ENCODE results near the gene PAMR1. TPM values are rescaled to one million over a fixed set of nuclear protein-coding genes. Genes with fewer than 3 reads are reported as not detected.

PAMR1 gene
- total and polyA plus RNA-seq, 2 of the 8 experiments (the other 6 are each of a cell fraction or from before 2014, with no cell fraction given) = 3.0 to 6.9 TPM

GRCh38 chr11:35424157-35424940 is 101.1 kb downstream of the PAMR1 start:
- Histone ChIP-seq H4K20me1 (replicated peaks in 1 of 2; ENCODE audit: control insufficient read depth in 1 of 2, insufficient read depth in 2 of 2, low read length in 2 of 2) (peaks cover 0 to 4% of the 10 kb centered on the region in 2 experiments), H4K91ac (replicated peaks; ENCODE audit: insufficient read length, low read length) (no peak overlapping the region), H3K56ac (replicated peaks; ENCODE audit: insufficient read length, low read depth, low read length) (no peak overlapping the region), H3K23ac (ENCODE audit: insufficient read length) (no peak overlapping the region), H3K14ac (ENCODE audit: insufficient read length) (no peak overlapping the region), H3K4me3 (ENCODE audit: extremely low read depth in 1 of 4, insufficient read depth in 2 of 4, low read depth in 3 of 4, low read length in 4 of 4) (no peak overlapping the region), H3K9ac (replicated peaks in 1 of 4; ENCODE audit: extremely low read depth in 1 of 4, low read depth in 3 of 4, low read length in 3 of 4) (no peak overlapping the region), H3K4me2 (ENCODE audit: insufficient read depth in 1 of 2, low read depth in 2 of 2, low read length in 2 of 2) (no peak overlapping the region), H3K27ac (ENCODE audit: low read depth, low read length) (no peak overlapping the region), H4K5ac (ENCODE audit: insufficient read length, low read depth, low read length) (no peak overlapping the region), H3K4me1 (replicated peaks in 1 of 4; ENCODE audit: control insufficient read depth in 3 of 4, insufficient read depth in 4 of 4, low read length in 3 of 4) (peaks cover 0 to 5% (median 4%) of the 10 kb centered on the region in 4 experiments; a peak in 3 of 7 replicates), H3K18ac (ENCODE audit: extremely low read depth, low read length) (no peak overlapping the region), H4K8ac (ENCODE audit: extremely low read depth, insufficient read depth, low read length) (no peak overlapping the region), H2AFZ (ENCODE audit: low read length) (no peak overlapping the region), H3K36me3 (ENCODE audit: control insufficient read depth in 2 of 4, insufficient read depth in 4 of 4, low read length in 3 of 4) (no peaks in the 10 kb centered on the region), H2BK15ac (ENCODE audit: low read length) (no peak overlapping the region), H3K79me2 (ENCODE audit: control insufficient read depth in 1 of 2, insufficient read depth in 2 of 2, low read length in 2 of 2) (no peaks in the 10 kb centered on the region), H2BK20ac (ENCODE audit: low read length) (no peak overlapping the region), H3K23me2 (ENCODE audit: low read depth, low read length) (peaks cover 9% of the 10 kb centered on the region; the same call in 1 of the 2 replicates), H3K27me3 (replicated peaks in 1 of 4; ENCODE audit: control insufficient read depth in 3 of 4, extremely low read depth in 1 of 4, insufficient read depth in 3 of 4, low read length in 3 of 4) (peaks cover 16 to 40% (median 35%) of the 10 kb centered on the region in 4 experiments), H2BK120ac (replicated peaks; ENCODE audit: low read depth, low read length) (no peak overlapping the region), H2BK12ac (ENCODE audit: low read depth, low read length) (no peak overlapping the region), H3K9me3 (ENCODE audit: insufficient read depth in 2 of 2, low read depth in 1 of 2, low read length in 1 of 2) (no peaks in the 10 kb centered on the region), H3K4ac (replicated peaks; ENCODE audit: insufficient read length, low read depth, low read length) (no peak overlapping the region), H3K79me1 (ENCODE audit: low read depth, low read length) (no peaks in the 10 kb centered on the region), H2AK5ac (ENCODE audit: low read depth, low read length) (no peak overlapping the region), H2BK5ac (ENCODE audit: low read depth, low read length) (no peak overlapping the region)
- WGBS, 2 experiments (ENCODE audit: extremely low coverage in 1 of 2, insufficient coverage in 1 of 2, insufficient read length in 1 of 2, insufficient replicate concordance in 2 of 2, low coverage in 1 of 2, low lambda C conversion rate in 2 of 2, missing lambda C conversion rate in 1 of 2) = 72% methylated on average over 4 of the region's 4 CpGs; no CpG with 5 or more reads in 1 of the 2 experiments
- DNase-seq (ENCODE audit: low read depth in 1 of 2, low spot score in 2 of 2) (no peak), FAIRE-seq (no peak)
- CTCF ChIA-PET (ENCODE audit: partially characterized antibody) = no interaction called here
- POLR2A ChIA-PET (ENCODE audit: partially characterized antibody) = no interaction called here
- TF ChIP-seq TAF7 (optimal IDR thresholded peaks at IDR 0.05; ENCODE audit: borderline replicate concordance, low read depth, low read length) (no peak), ZNF274 (IDR thresholded peaks at IDR 0.05; ENCODE audit: borderline replicate concordance, extremely low read depth, low read length) (no peak), RBBP5 (IDR thresholded peaks at IDR 0.05; ENCODE audit: borderline replicate concordance, low read depth, low read length) (no peak), SAP30 (IDR thresholded peaks at IDR 0.05; ENCODE audit: insufficient read depth, insufficient replicate concordance, low read length) (no peak), FOSL1 (IDR thresholded peaks at IDR 0.05; ENCODE audit: insufficient read depth, low read depth, low read length) (no peak), CTCF (IDR thresholded peaks at IDR 0.05; ENCODE audit: control extremely low read depth in 1 of 3, insufficient read depth in 1 of 3, low read depth in 1 of 3, low read length in 3 of 3) (no peak), RXRA (IDR thresholded peaks at IDR 0.05; ENCODE audit: insufficient read depth, low read depth, low read length) (no peak)
- TF ChIP-seq, protein P1, sequence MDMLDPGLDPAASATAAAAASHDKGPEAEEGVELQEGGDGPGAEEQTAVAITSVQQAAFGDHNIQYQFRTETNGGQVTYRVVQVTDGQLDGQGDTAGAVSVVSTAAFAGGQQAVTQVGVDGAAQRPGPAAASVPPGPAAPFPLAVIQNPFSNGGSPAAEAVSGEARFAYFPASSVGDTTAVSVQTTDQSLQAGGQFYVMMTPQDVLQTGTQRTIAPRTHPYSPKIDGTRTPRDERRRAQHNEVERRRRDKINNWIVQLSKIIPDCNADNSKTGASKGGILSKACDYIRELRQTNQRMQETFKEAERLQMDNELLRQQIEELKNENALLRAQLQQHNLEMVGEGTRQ (IDR thresholded peaks at IDR 0.05; ENCODE audit: low read length) = no peak

Measured in H1 (cell line).